C4-2B (cell line): Measurements from ENCODE around the gene CZIB.

Source experiments
- CTCF ChIP-seq: fragments of 450-650 bp; conservative IDR thresholded peaks from 2 replicates; pipeline ENCODE4 v1.5.1; 2017; ENCODE audit warnings: mild to moderate bottlenecking
- ZFX ChIP-seq: fragments of 450-650 bp; IDR thresholded peaks from 2 replicates; pipeline ENCODE4 v1.6.1; 2017

GRCh38 chr1:53244141-53244540, 23.7 kb upstream of the CZIB start:
- no peak for TF ChIP-seq CTCF
- TF ChIP-seq ZFX = no peak
